Testis (tissue), 2 donors: ENCODE measurements around the gene POU2AF1.

Experiments
- POLR2A ChIP-seq: fragments of 450-650 bp; IDR thresholded peaks from one replicate; pipeline ENCODE4 v1.6.1; 2017; ENCODE audit warnings: antibody characterized with exemption, mild to moderate bottlenecking, moderate library complexity
- TF ChIP-seq, protein P1 (sequence below), 3 experiments: fragments of 450-650 bp in 2 of 3; fragments of 200-600 bp in 1 of 3; sonication (generic) in 1 of 3; IDR thresholded peaks; one replicate each; pipeline ENCODE4 v1.5.1; 2016 to 2019; ENCODE audit warnings: antibody characterized with exemption in 3 of 3, mild to moderate bottlenecking in 2 of 3, moderate library complexity in 1 of 3

GRCh38 chr11:111303461-111303860 is 75.6 kb downstream of the POU2AF1 start:
- TF ChIP-seq, protein P1, sequence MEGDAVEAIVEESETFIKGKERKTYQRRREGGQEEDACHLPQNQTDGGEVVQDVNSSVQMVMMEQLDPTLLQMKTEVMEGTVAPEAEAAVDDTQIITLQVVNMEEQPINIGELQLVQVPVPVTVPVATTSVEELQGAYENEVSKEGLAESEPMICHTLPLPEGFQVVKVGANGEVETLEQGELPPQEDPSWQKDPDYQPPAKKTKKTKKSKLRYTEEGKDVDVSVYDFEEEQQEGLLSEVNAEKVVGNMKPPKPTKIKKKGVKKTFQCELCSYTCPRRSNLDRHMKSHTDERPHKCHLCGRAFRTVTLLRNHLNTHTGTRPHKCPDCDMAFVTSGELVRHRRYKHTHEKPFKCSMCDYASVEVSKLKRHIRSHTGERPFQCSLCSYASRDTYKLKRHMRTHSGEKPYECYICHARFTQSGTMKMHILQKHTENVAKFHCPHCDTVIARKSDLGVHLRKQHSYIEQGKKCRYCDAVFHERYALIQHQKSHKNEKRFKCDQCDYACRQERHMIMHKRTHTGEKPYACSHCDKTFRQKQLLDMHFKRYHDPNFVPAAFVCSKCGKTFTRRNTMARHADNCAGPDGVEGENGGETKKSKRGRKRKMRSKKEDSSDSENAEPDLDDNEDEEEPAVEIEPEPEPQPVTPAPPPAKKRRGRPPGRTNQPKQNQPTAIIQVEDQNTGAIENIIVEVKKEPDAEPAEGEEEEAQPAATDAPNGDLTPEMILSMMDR (IDR thresholded peaks at IDR 0.05): no peak
- TF ChIP-seq POLR2A: no peak
